ENCODE measurements around the gene SETMAR. TPM values are rescaled to one million over a fixed set of nuclear protein-coding genes. Genes with fewer than 3 reads are reported as not detected.
"Not testable (repeated sequence)": the region's sequence is repeated elsewhere in the genome, so short reads cannot be mapped to it uniquely, and the experiment has no call there.

The SETMAR gene
- total RNA-seq, 2 experiments from 2014 or later: 16.6 to 19.2 TPM

- Histone ChIP-seq H3K4me2 (ENCODE audit: low read length) (no peak overlapping the region), H3K9me2 (ENCODE audit: insufficient read depth, low read length) (no peaks in the 10 kb centered on the region), H3K4me1 (ENCODE audit: insufficient read depth, low read length, poor library complexity, severe bottlenecking) (no peaks in the 10 kb centered on the region), H3K27ac (ENCODE audit: low read depth, low read length, poor library complexity, severe bottlenecking) (no peak overlapping the region), H3K36me3 (ENCODE audit: insufficient read depth, low read length) (0 out of 2 replicates have a peak, but pooled peaks cover under 1% of the 10 kb centered on the region), H3K9me3 (ENCODE audit: low read length) (peaks cover 15% of the 10 kb centered on the region; the same call in 1 of the 2 replicates), H3K79me2 (ENCODE audit: insufficient read depth, low read depth, low read length) (no peaks in the 10 kb centered on the region), H2AFZ (ENCODE audit: low read length) (no peak overlapping the region), H3K4me3 (ENCODE audit: low read depth, low read length, poor library complexity, severe bottlenecking) (no peak overlapping the region), H4K20me1 (ENCODE audit: insufficient read depth, low read length) (no peaks in the 10 kb centered on the region)
- DNase-seq (ENCODE audit: low spot score): no peak
- CTCF ChIA-PET (ENCODE audit: unreplicated experiment): no interaction called here
- BruUV-seq (replicated peaks): no TSS peak
- POLR2A ChIA-PET: no interaction called here
- intact Hi-C loops (cut with micrococcal nuclease; ENCODE audit: unreplicated experiment): no loop called here
- TF ChIP-seq EZH2phosphoT487 (IDR thresholded peaks at IDR 0.05; ENCODE audit: borderline replicate concordance, low read depth, low read length): no peak
- no peak for TF ChIP-seq CTCF (conservative IDR thresholded peaks at IDR 0.05; ENCODE audit: low read length)
These were observed 20.3 kb downstream of the SETMAR start for GRCh38 chr3:4323246-4324027.

GRCh38 chr3:4326868-4327267, 23.7 kb downstream of the SETMAR start:
- Histone ChIP-seq H3K4me3 (ENCODE audit: low read depth, low read length, poor library complexity, severe bottlenecking) (no peak overlapping the region), H3K9me2 (ENCODE audit: insufficient read depth, low read length) (no peaks in the 10 kb centered on the region), H2AFZ (ENCODE audit: low read length) (no peak overlapping the region), H3K9me3 (ENCODE audit: low read length) (peaks cover 21% of the 10 kb centered on the region; the same call in 1 of the 2 replicates), H3K36me3 (ENCODE audit: insufficient read depth, low read length) (no peaks in the 10 kb centered on the region), H3K4me2 (ENCODE audit: low read length) (no peak overlapping the region), H4K20me1 (ENCODE audit: insufficient read depth, low read length) (no peaks in the 10 kb centered on the region), H3K4me1 (ENCODE audit: insufficient read depth, low read length, poor library complexity, severe bottlenecking) (no peaks in the 10 kb centered on the region), H3K79me2 (ENCODE audit: insufficient read depth, low read depth, low read length) (no peaks in the 10 kb centered on the region), H3K27ac (ENCODE audit: low read depth, low read length, poor library complexity, severe bottlenecking) (no peak overlapping the region)
- POLR2A ChIA-PET: interaction anchor here (0.7 to 1.0 kb wide), 2 partner anchors 10 to 381 kb away, joined by 3 read pairs; no protein-coding TSS in a partner anchor
- intact Hi-C loops (cut with micrococcal nuclease; ENCODE audit: unreplicated experiment): no loop called here
- CTCF ChIA-PET (ENCODE audit: unreplicated experiment): no interaction called here
- no TSS peak for BruUV-seq (replicated peaks)
- TF ChIP-seq CTCF (conservative IDR thresholded peaks at IDR 0.05; ENCODE audit: low read length) (no peak), EZH2phosphoT487 (IDR thresholded peaks at IDR 0.05; ENCODE audit: borderline replicate concordance, low read depth, low read length) (no peak)
- DNase-seq (ENCODE audit: low spot score): no peak

GRCh38 chr3:4329806-4330205, 26.6 kb downstream of the SETMAR start:
- H3K79me2 ChIP-seq (ENCODE audit: insufficient read depth, low read depth, low read length); DNase-seq (ENCODE audit: low spot score); H4K20me1 ChIP-seq (ENCODE audit: insufficient read depth, low read length); H3K9me2 ChIP-seq (ENCODE audit: insufficient read depth, low read length); H3K4me2 ChIP-seq (ENCODE audit: low read length); POLR2A ChIA-PET; intact Hi-C loops (cut with micrococcal nuclease; ENCODE audit: unreplicated experiment); H3K4me1 ChIP-seq (ENCODE audit: insufficient read depth, low read length, poor library complexity, severe bottlenecking); CTCF ChIA-PET (ENCODE audit: unreplicated experiment); H3K4me3 ChIP-seq (ENCODE audit: low read depth, low read length, poor library complexity, severe bottlenecking); H2AFZ ChIP-seq (ENCODE audit: low read length); BruUV-seq (replicated peaks); H3K36me3 ChIP-seq (ENCODE audit: insufficient read depth, low read length); H3K27ac ChIP-seq (ENCODE audit: low read depth, low read length, poor library complexity, severe bottlenecking): not testable (repeated sequence)
- H3K9me3 ChIP-seq (ENCODE audit: low read length): peaks cover 21% of the 10 kb centered on the region; the same call in 1 of the 2 replicates
